CD14-positive monocyte (primary cell): ENCODE measurements around the gene B4GALT1. TPM values are rescaled to one million over a fixed set of nuclear protein-coding genes. Genes with fewer than 3 reads are reported as not detected.

Source experiments
- DNase-seq, 3 donors: peaks; one replicate each; pipeline ENCODE4 v3.0.0-alpha.2; 2011 to 2022
- H2AFZ ChIP-seq: 2 replicates; pipeline ENCODE4 v1.6.0; 2012; ENCODE audit warnings: mild to moderate bottlenecking, low read depth, low read length, inconsistent platforms; ENCODE audit not compliant: insufficient read depth, poor library complexity, severe bottlenecking
- H3K27ac ChIP-seq, 2 donors: 1 replicate in 1 of 2; 2 replicates in 1 of 2; pipeline ENCODE4 v1.5.1; 2012 to 2013; ENCODE audit warnings: low read length in 2 of 2, control low read depth in 1 of 2, inconsistent platforms in 1 of 2, low read depth in 1 of 2, mild to moderate bottlenecking in 1 of 2
- H3K27me3 ChIP-seq, 2 donors: one replicate each; pipeline versions ENCODE4 v1.6.0 to v1.6.1; 2011 to 2013; ENCODE audit warnings: low read length in 2 of 2; ENCODE audit not compliant: control insufficient read depth in 2 of 2, insufficient read depth in 2 of 2
- H3K36me3 ChIP-seq, 2 donors: replicated peaks in 1 of 2; 1 replicate in 1 of 2; 2 replicates in 1 of 2; pipeline versions ENCODE4 v1.5.1 to v1.6.1; 2012 to 2013; ENCODE audit warnings: low read length in 2 of 2, control low read depth in 1 of 2, inconsistent platforms in 1 of 2, mild to moderate bottlenecking in 1 of 2; ENCODE audit not compliant: insufficient read depth in 2 of 2, control insufficient read depth in 1 of 2
- H3K4me1 ChIP-seq, 2 donors: 1 replicate in 1 of 2; 2 replicates in 1 of 2; pipeline versions ENCODE4 v1.5.1 to v1.6.1; 2012 to 2013; ENCODE audit warnings: low read length in 2 of 2, control low read depth in 1 of 2, inconsistent platforms in 1 of 2, mild to moderate bottlenecking in 1 of 2, moderate library complexity in 1 of 2; ENCODE audit not compliant: insufficient read depth in 2 of 2, control insufficient read depth in 1 of 2
- H3K4me2 ChIP-seq: replicated peaks from 2 replicates; pipeline ENCODE3; 2012; ENCODE audit warnings: low read length, moderate library complexity, mild to moderate bottlenecking; ENCODE audit not compliant: poor library complexity, severe bottlenecking; ENCODE audit errors: extremely low read depth
- H3K4me3 ChIP-seq, 3 experiments: fragments of 200-600 bp in 1 of 3; sonication (generic) in 1 of 3; replicated peaks in 1 of 3; 1 replicate in 2 of 3; 2 replicates in 1 of 3; pipeline ENCODE4 v1.5.1; 2011 to 2013; ENCODE audit warnings: low read length in 3 of 3, mild to moderate bottlenecking in 3 of 3, control low read depth in 2 of 3, low read depth in 2 of 3, inconsistent platforms in 1 of 3, moderate library complexity in 1 of 3
- H3K79me2 ChIP-seq: 2 replicates; pipeline ENCODE4 v1.6.0; 2012; ENCODE audit warnings: mild to moderate bottlenecking, control low read depth, inconsistent platforms, low read length, moderate library complexity; ENCODE audit not compliant: insufficient read depth
- H3K9ac ChIP-seq: 2 replicates; pipeline ENCODE4 v1.6.0; 2017; ENCODE audit warnings: low read length, mild to moderate bottlenecking; ENCODE audit not compliant: insufficient read depth, poor library complexity, severe bottlenecking
- H3K9me3 ChIP-seq, 2 donors: replicated peaks in 1 of 2; 1 replicate in 1 of 2; 2 replicates in 1 of 2; pipeline versions ENCODE4 v1.5.1 to v1.6.1; 2012 to 2013; ENCODE audit warnings: low read length in 2 of 2, control low read depth in 1 of 2; ENCODE audit not compliant: control insufficient read depth in 1 of 2, insufficient read depth in 1 of 2
- H4K20me1 ChIP-seq: 2 replicates; pipeline ENCODE4 v1.6.0; 2012; ENCODE audit warnings: mild to moderate bottlenecking, low read length, control low read depth, moderate library complexity; ENCODE audit not compliant: insufficient read depth
- H3K27ac Mint-ChIP-seq, 7 donors: one replicate each; pipeline ENCODE4 v1.8.0; 2020; ENCODE audit warnings: mild to moderate bottlenecking in 7 of 7, mixed read lengths in 7 of 7, moderate library complexity in 6 of 7, inconsistent platforms in 2 of 7
- H3K27me3 Mint-ChIP-seq, 3 donors: one replicate each; pipeline ENCODE4 v1.8.0; 2021 to 2022; ENCODE audit warnings: low read depth in 3 of 3, mild to moderate bottlenecking in 3 of 3, mixed read lengths in 3 of 3, moderate library complexity in 3 of 3, inconsistent platforms in 1 of 3
- H3K36me3 Mint-ChIP-seq, 2 donors: one replicate each; pipeline ENCODE4 v1.8.0; 2020; ENCODE audit warnings: mixed read lengths in 2 of 2, inconsistent platforms in 1 of 2, mild to moderate bottlenecking in 1 of 2
- H3K4me1 Mint-ChIP-seq: one replicate; pipeline ENCODE4 v1.8.0; 2020; ENCODE audit warnings: mild to moderate bottlenecking, mixed read lengths
- H3K4me3 Mint-ChIP-seq, 2 donors: one replicate each; pipeline ENCODE4 v1.8.0; 2020; ENCODE audit warnings: mild to moderate bottlenecking in 2 of 2, mixed read lengths in 2 of 2, moderate library complexity in 1 of 2
- H3K9me3 Mint-ChIP-seq, 7 donors: one replicate each; pipeline ENCODE4 v1.8.0; 2020 to 2022; ENCODE audit warnings: mixed read lengths in 7 of 7, mild to moderate bottlenecking in 6 of 7, moderate library complexity in 6 of 7, inconsistent platforms in 2 of 7
- WGBS: methylation state at CpG from one replicate; pipeline ENCODE4 v1.1.5; 2013; ENCODE audit warnings: missing lambda C conversion rate; ENCODE audit not compliant: insufficient coverage; 5-methylcytosine and 5-hydroxymethylcytosine counted together
- intact Hi-C, 2 donors: fragments of 100-400 bp; cut with micrococcal nuclease; formaldehyde crosslinking; loops; one replicate each; pipeline versions ENCODE4 v1.15.0 to v1.15.1; 2023
- polyA plus RNA-seq, 3 donors: library from polyadenylated mRNA; depleted of rRNA in 1 of 3; unstranded in 2 of 3; stranded (reverse) in 1 of 3; fragments of 300-500 nt in 2 of 3; fragments of >200 nt in 1 of 3; fragmentation: Illumina TruSeq in 2 of 3; gene quantifications; 1 replicate in 2 of 3; 2 replicates in 1 of 3; pipeline ENCODE4 v1.2.3, GENCODE V29; 2012 to 2021
- TF ChIP-seq, protein P1 (sequence below): fragments of 200-600 bp; IDR thresholded peaks from one replicate; pipeline ENCODE4 v1.8.0; 2022; ENCODE audit warnings: antibody characterized with exemption, mild to moderate bottlenecking

The B4GALT1 gene
- polyA plus RNA-seq, 3 donors, result 27.6 to 53.7 (median 38.6) TPM

DNA sequence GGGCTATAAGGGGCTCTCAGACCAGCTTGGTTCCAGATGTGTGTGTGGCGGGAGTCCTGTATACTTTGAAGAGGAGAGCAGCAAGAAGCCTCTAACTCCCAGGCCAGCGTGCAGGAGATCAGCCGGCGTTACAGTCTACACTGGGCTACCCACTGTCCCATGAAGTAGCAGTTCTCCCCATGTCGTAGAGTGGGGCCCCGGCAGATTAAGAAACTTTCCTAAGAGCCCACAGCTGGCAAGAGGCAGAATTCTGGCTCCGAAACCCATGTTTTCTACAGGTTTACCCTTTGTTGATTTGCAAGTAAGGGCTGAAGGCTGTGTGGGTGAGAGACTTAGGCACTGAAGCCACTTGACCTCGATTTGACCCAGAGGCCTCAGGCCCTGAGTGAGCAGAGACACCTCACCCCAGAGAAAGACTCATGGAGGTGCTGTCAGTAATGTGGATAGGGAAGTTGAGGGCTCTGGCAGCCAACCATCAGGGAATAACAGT lies 881 bp upstream of the B4GALT1 start:
- Histone ChIP-seq H3K36me3 (no peaks in the 10 kb centered on the region), H3K9ac (peak overlapping the region; percentile 68), H3K4me1 (peaks cover 47 to 55% of the 10 kb centered on the region in 2 donors), H3K27me3 (no peaks in the 10 kb centered on the region), H3K4me2 (peak overlapping the region; percentile 78), H3K4me3 (peak overlapping the region; percentile 10 to 76 (median 53)), H3K9me3 (no peaks in the 10 kb centered on the region), H2AFZ (peak overlapping the region; percentile 66), H4K20me1 (peaks cover 39% of the 10 kb centered on the region), H3K27ac (peak overlapping the region; percentile 91 to 97), H3K79me2 (peaks cover 40% of the 10 kb centered on the region)
- peaks cover 0 to 2% (median 0%) of the 10 kb centered on the region in 3 donors for H3K27me3 Mint-ChIP-seq
- H3K4me1 Mint-ChIP-seq, result peaks cover 56% of the 10 kb centered on the region
- H3K36me3 Mint-ChIP-seq, result peaks cover 6 to 18% of the 10 kb centered on the region in 2 donors
- peak; percentile 73 to 89 (median 79) for DNase-seq
- H3K27ac Mint-ChIP-seq, result peak overlapping the region; percentile 96 to 99 (median 99)
- intact Hi-C loops, result loop anchor here (5.0 to 10.0 kb wide), 6 partner anchors 41 to 141 kb away; partner anchors contain the start of genes BAG1 (in 1 of the 2), CHMP5 (in 1 of the 2), DNAJA1 (in 1 of the 2) and SMU1 (in 1 of the 2)
- WGBS, result 15% methylated on average over 4 of the region's 8 CpGs
- H3K9me3 Mint-ChIP-seq, result peaks cover 0 to 8% (median 0%) of the 10 kb centered on the region in 7 donors
- peak overlapping the region; percentile 85 to 95 for H3K4me3 Mint-ChIP-seq
- TF ChIP-seq, protein P1, sequence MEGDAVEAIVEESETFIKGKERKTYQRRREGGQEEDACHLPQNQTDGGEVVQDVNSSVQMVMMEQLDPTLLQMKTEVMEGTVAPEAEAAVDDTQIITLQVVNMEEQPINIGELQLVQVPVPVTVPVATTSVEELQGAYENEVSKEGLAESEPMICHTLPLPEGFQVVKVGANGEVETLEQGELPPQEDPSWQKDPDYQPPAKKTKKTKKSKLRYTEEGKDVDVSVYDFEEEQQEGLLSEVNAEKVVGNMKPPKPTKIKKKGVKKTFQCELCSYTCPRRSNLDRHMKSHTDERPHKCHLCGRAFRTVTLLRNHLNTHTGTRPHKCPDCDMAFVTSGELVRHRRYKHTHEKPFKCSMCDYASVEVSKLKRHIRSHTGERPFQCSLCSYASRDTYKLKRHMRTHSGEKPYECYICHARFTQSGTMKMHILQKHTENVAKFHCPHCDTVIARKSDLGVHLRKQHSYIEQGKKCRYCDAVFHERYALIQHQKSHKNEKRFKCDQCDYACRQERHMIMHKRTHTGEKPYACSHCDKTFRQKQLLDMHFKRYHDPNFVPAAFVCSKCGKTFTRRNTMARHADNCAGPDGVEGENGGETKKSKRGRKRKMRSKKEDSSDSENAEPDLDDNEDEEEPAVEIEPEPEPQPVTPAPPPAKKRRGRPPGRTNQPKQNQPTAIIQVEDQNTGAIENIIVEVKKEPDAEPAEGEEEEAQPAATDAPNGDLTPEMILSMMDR, result no peak

DNA sequence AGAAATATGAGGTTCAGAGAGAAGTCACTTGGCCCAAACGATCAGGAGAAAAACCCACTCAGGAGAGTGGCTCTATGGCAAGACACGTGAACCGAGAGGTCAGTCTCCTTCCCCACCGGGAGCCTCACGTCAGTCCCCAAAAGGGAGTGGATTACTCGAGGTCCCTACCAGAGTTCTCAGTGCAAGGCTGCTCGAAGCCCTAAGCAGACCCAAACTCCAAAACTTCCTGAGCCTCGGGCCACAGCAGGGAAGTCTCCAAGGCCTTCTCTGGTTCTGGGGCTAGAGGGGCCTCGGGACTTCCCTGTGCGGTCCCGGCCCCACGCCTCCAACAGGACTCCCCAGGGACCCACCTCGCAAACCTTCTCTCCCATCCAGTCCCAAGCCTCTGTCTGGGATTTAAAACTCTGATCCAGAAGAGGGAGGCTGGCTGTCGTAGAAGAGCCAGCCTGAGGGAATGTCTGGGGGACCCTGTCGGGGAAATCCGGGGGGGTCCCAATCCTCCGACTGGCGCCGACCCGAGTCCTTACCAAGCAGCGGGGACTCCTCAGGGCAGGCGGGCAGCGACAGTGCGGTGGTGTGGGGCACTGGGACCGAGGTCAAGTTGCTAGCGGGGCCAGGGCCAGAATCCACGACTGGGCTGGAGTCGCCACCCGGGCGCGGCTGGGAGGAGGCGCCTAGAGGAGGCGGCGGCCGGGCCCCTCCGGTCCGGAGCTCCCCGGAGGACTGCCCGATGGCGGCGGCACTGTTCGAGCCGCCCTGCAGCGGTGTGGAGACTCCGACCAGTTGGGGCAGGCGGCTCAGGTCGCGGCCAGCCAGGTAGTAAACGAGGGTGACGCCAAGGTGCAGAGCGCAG lies 679 bp downstream of the B4GALT1 start:
- Histone ChIP-seq H3K27me3 (no peaks in the 10 kb centered on the region), H4K20me1 (peaks cover 52% of the 10 kb centered on the region), H3K9me3 (no peaks in the 10 kb centered on the region), H3K4me3 (peak overlapping the region; percentile 71 to 95 (median 92)), H3K79me2 (peaks cover 56% of the 10 kb centered on the region), H3K36me3 (no peaks in the 10 kb centered on the region), H2AFZ (no peak overlapping the region), H3K27ac (peak overlapping the region; percentile 90 to 99), H3K4me2 (peak overlapping the region; percentile 89), H3K4me1 (peaks cover 63 to 70% of the 10 kb centered on the region in 2 donors), H3K9ac (peak overlapping the region; percentile 93)
- intact Hi-C loops, result loop anchor here (5.0 to 10.0 kb wide), 6 partner anchors 39 to 139 kb away; partner anchors contain the start of genes BAG1 (in 1 of the 2), CHMP5 (in 1 of the 2), DNAJA1 (in 1 of the 2) and SMU1 (in 1 of the 2)
- Mint-ChIP-seq H3K4me1 (peaks cover 66% of the 10 kb centered on the region), H3K27ac (peak overlapping the region; percentile 93 to 100 (median 99)), H3K4me3 (peak overlapping the region; percentile 97 to 99), H3K36me3 (peaks cover 13 to 25% of the 10 kb centered on the region in 2 donors), H3K9me3 (peaks cover 0 to 5% (median 0%) of the 10 kb centered on the region in 7 donors), H3K27me3 (peaks cover 0 to 2% (median 0%) of the 10 kb centered on the region in 3 donors)
- TF ChIP-seq, protein P1, result no peak
- peak in 1 of 3 donors; percentile 30 for DNase-seq
- under 1% methylated on average over 45 of the region's 51 CpGs for WGBS
